Astrocyte of the cerebellum (primary cell): ENCODE measurements around the gene BMP5.

Experiments
- DNase-seq: peaks from one replicate; pipeline ENCODE4 v3.0.0-alpha.2; 2011; ENCODE audit warnings: low read depth
- H3K4me3 ChIP-seq: 2 replicates; pipeline ENCODE4 v1.5.1; 2011; ENCODE audit warnings: mild to moderate bottlenecking, low read depth, low read length, moderate library complexity
- CTCF ChIP-seq: IDR thresholded peaks from 2 replicates; pipeline ENCODE4 v1.5.1; 2012; ENCODE audit warnings: low read length, low read depth, moderate library complexity, mild to moderate bottlenecking; ENCODE audit errors: missing control alignments
- in situ Hi-C: cut with HindIII; loops from 2 replicates; pipeline ENCODE4 v1.10.0; 2017; ENCODE audit warnings: low sequenced_read_pairs

BMP5 gene

DNA sequence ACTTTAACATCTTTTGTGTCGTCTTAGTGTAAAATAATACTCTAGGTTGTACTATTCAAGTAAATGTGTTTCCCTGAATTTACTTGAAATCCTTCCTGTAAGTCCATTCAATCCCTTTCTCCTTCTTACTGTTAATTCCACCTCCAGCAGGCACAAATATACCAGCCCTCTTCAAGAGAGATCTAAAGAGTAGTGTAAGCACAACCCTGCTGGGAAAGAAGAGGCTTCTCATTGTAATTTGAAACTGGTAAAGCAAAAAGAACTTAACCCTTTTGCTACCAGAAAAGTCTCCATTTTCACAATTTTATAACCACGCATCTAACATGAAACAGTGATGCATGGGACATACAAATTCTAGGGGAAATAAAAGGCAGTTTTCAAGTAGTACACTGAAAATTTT, at the start of gene BMP5:
Gene BMP5 (minus strand): TSS at position 191 of the 400 bp plus-strand sequence. CDS start 725 bp downstream, outside the sequence.
- in situ Hi-C loops: no loop called here
- no peak within 1 kb of the TSS for H3K4me3 ChIP-seq
- no peak for DNase-seq
- no peak for TF ChIP-seq CTCF

DNA sequence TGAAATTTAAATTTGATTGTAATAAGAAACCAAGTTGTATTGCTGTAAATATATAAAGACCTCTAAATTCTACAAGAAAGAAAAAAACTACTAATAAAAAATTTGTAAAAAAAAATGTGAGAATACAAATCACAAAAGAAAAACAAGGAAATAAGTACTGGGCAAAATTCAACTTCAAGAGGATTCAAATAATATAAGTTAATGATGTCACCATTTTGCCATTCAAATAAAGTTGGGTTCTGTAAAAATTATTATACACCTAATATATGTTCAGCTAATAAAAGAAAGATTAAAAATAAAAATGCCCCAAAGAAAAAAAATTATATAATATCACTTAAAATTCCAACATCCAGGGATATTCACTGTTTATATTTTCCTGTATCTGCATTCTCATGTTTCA, 47.0 kb upstream of the BMP5 start:
- no peak for DNase-seq
- H3K4me3 ChIP-seq: no peak overlapping the region
- in situ Hi-C loops: no loop called here
- no peak for TF ChIP-seq CTCF

- in situ Hi-C loops: no loop called here
- no peak for DNase-seq
- no peak for TF ChIP-seq CTCF
- no peak overlapping the region for H3K4me3 ChIP-seq
Measured at GRCh38 chr6:55919716-55920308, 44.4 kb upstream of the BMP5 start.

DNA sequence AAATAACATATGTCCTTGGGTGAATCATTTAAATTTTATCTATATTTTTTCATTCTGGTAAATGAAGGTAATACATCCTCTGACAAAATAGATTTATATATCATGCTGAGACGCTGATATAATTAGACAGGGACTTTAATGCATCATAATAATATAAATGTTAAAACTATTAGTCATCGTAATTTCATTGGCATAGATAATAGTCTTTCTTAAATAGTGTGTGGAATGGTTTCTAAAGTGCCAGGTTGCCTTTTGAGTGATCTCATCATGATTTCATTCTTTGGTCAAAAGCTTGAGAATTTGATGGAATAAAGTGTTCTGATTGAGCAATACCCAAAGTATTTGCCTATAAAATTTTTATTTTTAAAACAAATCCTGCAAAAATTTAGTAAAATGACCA, 43.2 kb upstream of the BMP5 start:
- no peak for TF ChIP-seq CTCF
- no peak overlapping the region for H3K4me3 ChIP-seq
- no peak for DNase-seq
- in situ Hi-C loops: no loop called here

DNA sequence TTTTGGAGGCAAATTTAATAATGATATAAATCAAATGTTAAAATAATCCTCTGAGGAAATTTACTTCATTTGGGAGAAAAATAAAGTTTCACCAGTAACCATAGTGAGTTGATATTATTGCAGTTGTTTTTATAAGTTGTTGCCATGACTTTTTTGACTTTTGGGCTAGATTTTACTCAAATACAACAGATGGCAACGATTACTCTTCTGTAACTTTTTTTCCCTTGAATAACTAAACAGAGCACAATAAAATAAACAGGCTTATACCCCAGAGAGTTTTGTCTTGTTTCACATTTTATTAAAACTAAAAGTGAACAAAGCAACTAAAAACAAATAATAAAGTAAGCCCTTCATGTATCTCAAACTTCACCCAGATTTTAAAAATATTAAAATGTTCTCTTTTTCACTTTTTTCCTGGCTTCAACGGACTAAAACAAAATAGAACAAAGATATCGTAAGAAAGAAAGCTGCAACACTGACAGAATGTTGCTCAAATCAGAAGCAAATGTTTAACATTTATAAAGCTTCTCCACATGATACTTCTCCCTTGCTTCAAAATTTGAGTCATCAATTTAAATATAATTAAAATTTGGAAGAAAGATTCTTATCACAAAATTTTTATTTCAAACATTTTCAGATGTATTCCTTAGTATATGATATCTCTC, 42.5 kb upstream of the BMP5 start:
- in situ Hi-C loops: no loop called here
- no peak for TF ChIP-seq CTCF
- no peak overlapping the region for H3K4me3 ChIP-seq
- no peak for DNase-seq

- in situ Hi-C loops: no loop called here
- DNase-seq: peak; percentile 29
- no peak for TF ChIP-seq CTCF
- no peak overlapping the region for H3K4me3 ChIP-seq
Measured at GRCh38 chr6:55916188-55916587, 40.8 kb upstream of the BMP5 start.
